ENCODE results near the gene GBX2. TPM values are rescaled to one million over a fixed set of nuclear protein-coding genes. Genes with fewer than 3 reads are reported as not detected.

Gene GBX2
- total and polyA plus RNA-seq, 2 experiments from 2014 or later = 0.31 to 0.89 TPM

- H3K27ac ChIP-seq = no peak overlapping the region
Observed at GRCh38 chr2:236173729-236174607, 5.8 kb upstream of the GBX2 start.

GRCh38 chr2:236173036-236173728, 5.0 kb upstream of the GBX2 start:
- Histone ChIP-seq H3K36me3 (no peaks in the 10 kb centered on the region), H3K4me1 (ENCODE audit: low read depth) (no peaks in the 10 kb centered on the region), H3K4me3 (no peak overlapping the region), H3K27ac (no peak overlapping the region), H3K9me3 (ENCODE audit: low read depth) (no peaks in the 10 kb centered on the region), H3K27me3 (peaks cover 100% of the 10 kb centered on the region)
- no peak for TF ChIP-seq CTCF (IDR thresholded peaks at IDR 0.05; ENCODE audit: low read depth, low read length)
- no peak for DNase-seq (ENCODE audit: low read depth in 1 of 2, low spot score in 1 of 2)

More at GRCh38 chr2:236173729-236174607, 5.8 kb upstream of the GBX2 start:
- H3K36me3 ChIP-seq = no peaks in the 10 kb centered on the region
- H3K27me3 ChIP-seq = peaks cover 100% of the 10 kb centered on the region
- no peak for TF ChIP-seq CTCF (IDR thresholded peaks at IDR 0.05; ENCODE audit: low read depth, low read length)
- no peak overlapping the region for H3K4me3 ChIP-seq
- no peak for DNase-seq (ENCODE audit: low read depth in 1 of 2, low spot score in 1 of 2)
- no peaks in the 10 kb centered on the region for H3K9me3 ChIP-seq (ENCODE audit: low read depth)
- H3K4me1 ChIP-seq (ENCODE audit: low read depth) = no peaks in the 10 kb centered on the region

- Histone ChIP-seq H3K27me3 (peaks cover 100% of the 10 kb centered on the region), H3K27ac (no peak overlapping the region), H3K36me3 (no peaks in the 10 kb centered on the region), H3K4me1 (ENCODE audit: low read depth) (no peaks in the 10 kb centered on the region), H3K9me3 (ENCODE audit: low read depth) (no peaks in the 10 kb centered on the region), H3K4me3 (no peak overlapping the region)
- no peak for TF ChIP-seq CTCF (IDR thresholded peaks at IDR 0.05; ENCODE audit: low read depth, low read length)
- no peak for DNase-seq (ENCODE audit: low read depth in 1 of 2, low spot score in 1 of 2)
Observed at GRCh38 chr2:236172255-236173035, 4.3 kb upstream of the GBX2 start.

GRCh38 chr2:236171680-236172254, 3.6 kb upstream of the GBX2 start:
- Histone ChIP-seq H3K36me3 (no peaks in the 10 kb centered on the region), H3K27ac (no peak overlapping the region), H3K27me3 (peaks cover 100% of the 10 kb centered on the region), H3K4me1 (ENCODE audit: low read depth) (no peaks in the 10 kb centered on the region), H3K4me3 (no peak overlapping the region), H3K9me3 (ENCODE audit: low read depth) (no peaks in the 10 kb centered on the region)
- no peak for DNase-seq (ENCODE audit: low read depth in 1 of 2, low spot score in 1 of 2)
- no peak for TF ChIP-seq CTCF (IDR thresholded peaks at IDR 0.05; ENCODE audit: low read depth, low read length)

- no peak overlapping the region for H3K27ac ChIP-seq
- H3K4me3 ChIP-seq = no peak overlapping the region
- H3K36me3 ChIP-seq = no peaks in the 10 kb centered on the region
- H3K4me1 ChIP-seq (ENCODE audit: low read depth) = no peaks in the 10 kb centered on the region
- DNase-seq (ENCODE audit: low read depth in 1 of 2, low spot score in 1 of 2) = no peak
- TF ChIP-seq CTCF (IDR thresholded peaks at IDR 0.05; ENCODE audit: low read depth, low read length) = no peak
- H3K27me3 ChIP-seq = peaks cover 100% of the 10 kb centered on the region
- H3K9me3 ChIP-seq (ENCODE audit: low read depth) = no peaks in the 10 kb centered on the region
Observed at GRCh38 chr2:236171181-236171679, 3.0 kb upstream of the GBX2 start.
